ENCODE results near the gene OSTM1. TPM values are rescaled to one million over a fixed set of nuclear protein-coding genes. Genes with fewer than 3 reads are reported as not detected.

Gene OSTM1
- total RNA-seq, 1 experiment from 2014 or later: 20.9 TPM

DNA sequence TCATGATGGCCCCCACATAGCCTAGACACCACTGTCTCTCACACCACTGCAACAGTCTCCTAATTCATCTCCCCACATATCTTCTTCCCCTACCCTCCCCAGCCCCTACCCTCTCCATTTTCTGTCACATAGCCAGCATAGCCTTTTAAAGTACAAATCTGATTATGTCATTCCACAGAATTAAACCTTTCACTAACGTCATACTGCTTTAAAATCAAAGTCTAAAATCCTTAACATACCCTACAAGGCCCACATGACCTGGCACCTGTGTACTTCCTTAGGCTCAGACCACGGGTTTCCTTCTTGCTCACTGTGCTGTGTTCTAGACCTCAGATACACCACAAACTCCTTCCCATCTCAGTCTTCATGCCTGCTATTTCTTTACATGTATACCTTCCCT is 5.9 kb downstream of the OSTM1 start:
- H2BK20ac ChIP-seq (ENCODE audit: low read depth, low read length, poor library complexity, severe bottlenecking): no peak overlapping the region
- H2AK5ac ChIP-seq (ENCODE audit: insufficient read length, low read length): no peak overlapping the region
- no peaks in the 10 kb centered on the region for H4K20me1 ChIP-seq (ENCODE audit: control insufficient read depth, insufficient read depth, insufficient read length)
- H3K4me3 Mint-ChIP-seq: no peak overlapping the region
- no peak overlapping the region for H3K27ac ChIP-seq (ENCODE audit: insufficient read length, low read depth, low read length)
- H3K18ac ChIP-seq (ENCODE audit: insufficient read length, low read depth, low read length): no peak overlapping the region
- H3K27me3 Mint-ChIP-seq (ENCODE audit: low read depth): peaks cover 3% of the 10 kb centered on the region
- H3K9me3 ChIP-seq (ENCODE audit: control insufficient read depth, low read depth, low read length): no peaks in the 10 kb centered on the region
- no peak overlapping the region for H2BK12ac ChIP-seq (ENCODE audit: insufficient read length, low read depth, low read length)
- H2BK5ac ChIP-seq (ENCODE audit: insufficient read length, low read length): no peak overlapping the region
- no peak overlapping the region for H4K5ac ChIP-seq (ENCODE audit: insufficient read length, low read depth, low read length)
- no peak overlapping the region for H3T11ph ChIP-seq (ENCODE audit: low read length)
- H3K4ac ChIP-seq (ENCODE audit: low read depth, low read length): no peak overlapping the region
- 0 out of 2 replicates have a peak, but pooled peaks cover 7% of the 10 kb centered on the region for H3K4me1 ChIP-seq (ENCODE audit: insufficient read depth, low read length)
- no peaks in the 10 kb centered on the region for H3K79me1 ChIP-seq (ENCODE audit: insufficient read depth, low read depth, low read length, poor library complexity, severe bottlenecking)
- TF ChIP-seq, protein P1, sequence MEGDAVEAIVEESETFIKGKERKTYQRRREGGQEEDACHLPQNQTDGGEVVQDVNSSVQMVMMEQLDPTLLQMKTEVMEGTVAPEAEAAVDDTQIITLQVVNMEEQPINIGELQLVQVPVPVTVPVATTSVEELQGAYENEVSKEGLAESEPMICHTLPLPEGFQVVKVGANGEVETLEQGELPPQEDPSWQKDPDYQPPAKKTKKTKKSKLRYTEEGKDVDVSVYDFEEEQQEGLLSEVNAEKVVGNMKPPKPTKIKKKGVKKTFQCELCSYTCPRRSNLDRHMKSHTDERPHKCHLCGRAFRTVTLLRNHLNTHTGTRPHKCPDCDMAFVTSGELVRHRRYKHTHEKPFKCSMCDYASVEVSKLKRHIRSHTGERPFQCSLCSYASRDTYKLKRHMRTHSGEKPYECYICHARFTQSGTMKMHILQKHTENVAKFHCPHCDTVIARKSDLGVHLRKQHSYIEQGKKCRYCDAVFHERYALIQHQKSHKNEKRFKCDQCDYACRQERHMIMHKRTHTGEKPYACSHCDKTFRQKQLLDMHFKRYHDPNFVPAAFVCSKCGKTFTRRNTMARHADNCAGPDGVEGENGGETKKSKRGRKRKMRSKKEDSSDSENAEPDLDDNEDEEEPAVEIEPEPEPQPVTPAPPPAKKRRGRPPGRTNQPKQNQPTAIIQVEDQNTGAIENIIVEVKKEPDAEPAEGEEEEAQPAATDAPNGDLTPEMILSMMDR (conservative IDR thresholded peaks at IDR 0.05): no peak
- no peak overlapping the region for H3K27ac Mint-ChIP-seq
- H3K27me3 ChIP-seq (ENCODE audit: insufficient read depth, low read length): no peaks in the 10 kb centered on the region
- WGBS (ENCODE audit: extremely low coverage, insufficient read length, low lambda C conversion rate): no CpG with 5 or more reads among the region's 2 CpGs
- H4K91ac ChIP-seq (ENCODE audit: insufficient read length, low read depth, low read length): no peak overlapping the region
- H3K23me2 ChIP-seq (ENCODE audit: insufficient read length, low read depth, low read length, poor library complexity, severe bottlenecking): no peaks in the 10 kb centered on the region
- no peak overlapping the region for H4K8ac ChIP-seq (replicated peaks; ENCODE audit: insufficient read length, low read depth, low read length)
- no peaks in the 10 kb centered on the region for H3K9me3 Mint-ChIP-seq
- H3K4me1 Mint-ChIP-seq: peaks cover 13 to 15% of the 10 kb centered on the region in 2 experiments
- H3K23ac ChIP-seq (ENCODE audit: insufficient read length, low read depth, low read length): no peak overlapping the region
- DNase-seq: no peak
- no peak overlapping the region for H3K14ac ChIP-seq (ENCODE audit: insufficient read depth, low read length)
- no peak overlapping the region for H3K56ac ChIP-seq (ENCODE audit: insufficient read length, low read depth, low read length)
- H2BK120ac ChIP-seq (ENCODE audit: low read depth, low read length, poor library complexity, severe bottlenecking): no peak overlapping the region
- H2AFZ ChIP-seq (ENCODE audit: low read length): no peak overlapping the region
- no peak overlapping the region for H2BK15ac ChIP-seq (ENCODE audit: low read depth, low read length)
- no peak overlapping the region for H3K9ac ChIP-seq (ENCODE audit: extremely low read depth, insufficient read length, low read length)
- no peaks in the 10 kb centered on the region for H3K36me3 Mint-ChIP-seq (ENCODE audit: insufficient read depth in 1 of 3, low read depth in 3 of 3)
- H3K4me2 ChIP-seq (ENCODE audit: insufficient read depth, insufficient read length, low read length): no peak overlapping the region
- no peaks in the 10 kb centered on the region for H3K79me2 ChIP-seq (ENCODE audit: insufficient read depth, low read length)

Measured in H9 (cell line).